ENCODE results near the gene SCGB1C1. TPM values are rescaled to one million over a fixed set of nuclear protein-coding genes. Genes with fewer than 3 reads are reported as not detected.
A peak's percentile ranks its signal among the peaks of the same experiment; 100 is the strongest.

The SCGB1C1 gene
- total RNA-seq, 2 donors from 2014 or later, result not detected

- Histone ChIP-seq H3K9me3 (ENCODE audit: control insufficient read depth, low read length) (no peaks in the 10 kb centered on the region), H3K9ac (ENCODE audit: extremely low read depth, low read length, poor library complexity, severe bottlenecking) (peak overlapping the region; percentile 21), H3K4me3 (ENCODE audit: low read length) (no peak overlapping the region), H3K27me3 (ENCODE audit: control insufficient read depth, insufficient read depth, low read length, poor library complexity, severe bottlenecking) (no peaks in the 10 kb centered on the region), H3K27ac (ENCODE audit: low read depth, low read length) (no peak overlapping the region), H3K36me3 (ENCODE audit: control insufficient read depth, insufficient read depth, low read length) (peaks cover 27% of the 10 kb centered on the region), H3K4me1 (ENCODE audit: control insufficient read depth, insufficient read depth, low read length) (peaks cover 28% of the 10 kb centered on the region)
- no peak overlapping the region for H3K4me3 Mint-ChIP-seq
- TF ChIP-seq CTCF (conservative IDR thresholded peaks at IDR 0.05), result no peak
- H3K9me3 Mint-ChIP-seq, result no peaks in the 10 kb centered on the region
- peak; percentile 22 for DNase-seq
- peak overlapping the region; percentile 27 for H3K27ac Mint-ChIP-seq
- 96 to 98% methylated on average over 6 to 8 of the region's 8 CpGs for WGBS, 2 experiments (ENCODE audit: insufficient coverage in 1 of 2, insufficient read length in 1 of 2)
- H3K36me3 Mint-ChIP-seq (ENCODE audit: low read depth), result peaks cover 28% of the 10 kb centered on the region
- peaks cover 24% of the 10 kb centered on the region for H3K4me1 Mint-ChIP-seq
- H3K27me3 Mint-ChIP-seq (ENCODE audit: insufficient read depth), result peaks cover 2% of the 10 kb centered on the region
Observed at GRCh38 chr11:202490-202889, 9.6 kb downstream of the SCGB1C1 start.

- H3K4me3 Mint-ChIP-seq, result peak overlapping the region; percentile 15
Observed at GRCh38 chr11:203056-203944, 10.4 kb downstream of the SCGB1C1 start.

GRCh38 chr11:203945-204586 lies 11.2 kb downstream of the SCGB1C1 start:
- Mint-ChIP-seq H3K27me3 (ENCODE audit: insufficient read depth) (no peaks in the 10 kb centered on the region), H3K4me1 (peaks cover 25% of the 10 kb centered on the region), H3K27ac (peak overlapping the region; percentile 28), H3K4me3 (no peak overlapping the region), H3K9me3 (no peaks in the 10 kb centered on the region), H3K36me3 (ENCODE audit: low read depth) (peaks cover 28% of the 10 kb centered on the region)
- no peak overlapping the region for H3K9ac ChIP-seq (ENCODE audit: extremely low read depth, low read length, poor library complexity, severe bottlenecking)
- no peak overlapping the region for H3K27ac ChIP-seq (ENCODE audit: low read depth, low read length)
- no peaks in the 10 kb centered on the region for H3K9me3 ChIP-seq (ENCODE audit: control insufficient read depth, low read length)
- peaks cover 28% of the 10 kb centered on the region for H3K4me1 ChIP-seq (ENCODE audit: control insufficient read depth, insufficient read depth, low read length)
- no peak for TF ChIP-seq CTCF (conservative IDR thresholded peaks at IDR 0.05)
- H3K4me3 ChIP-seq (ENCODE audit: low read length), result no peak overlapping the region
- DNase-seq, result peak; percentile 12
- WGBS, 2 experiments (ENCODE audit: insufficient coverage in 1 of 2, insufficient read length in 1 of 2), result 96 to 98% methylated on average over 4 of the region's 4 CpGs
- peaks cover 27% of the 10 kb centered on the region for H3K36me3 ChIP-seq (ENCODE audit: control insufficient read depth, insufficient read depth, low read length)
- H3K27me3 ChIP-seq (ENCODE audit: control insufficient read depth, insufficient read depth, low read length, poor library complexity, severe bottlenecking), result no peaks in the 10 kb centered on the region

More at GRCh38 chr11:203056-203944, 10.4 kb downstream of the SCGB1C1 start:
- peak; percentile 52 for DNase-seq
- H3K36me3 Mint-ChIP-seq (ENCODE audit: low read depth), result peaks cover 28% of the 10 kb centered on the region
- WGBS, 2 experiments (ENCODE audit: insufficient coverage in 1 of 2, insufficient read length in 1 of 2), result 83 to 90% methylated on average over 4 to 7 of the region's 7 CpGs
- H3K9me3 ChIP-seq (ENCODE audit: control insufficient read depth, low read length), result no peaks in the 10 kb centered on the region
- no peaks in the 10 kb centered on the region for H3K9me3 Mint-ChIP-seq
- H3K27me3 ChIP-seq (ENCODE audit: control insufficient read depth, insufficient read depth, low read length, poor library complexity, severe bottlenecking), result no peaks in the 10 kb centered on the region
- no peaks in the 10 kb centered on the region for H3K27me3 Mint-ChIP-seq (ENCODE audit: insufficient read depth)
- peaks cover 27% of the 10 kb centered on the region for H3K36me3 ChIP-seq (ENCODE audit: control insufficient read depth, insufficient read depth, low read length)
- no peak for TF ChIP-seq CTCF (conservative IDR thresholded peaks at IDR 0.05)
- peak overlapping the region; percentile 21 for H3K9ac ChIP-seq (ENCODE audit: extremely low read depth, low read length, poor library complexity, severe bottlenecking)
- H3K4me1 Mint-ChIP-seq, result peaks cover 24% of the 10 kb centered on the region
- H3K4me3 ChIP-seq (ENCODE audit: low read length), result no peak overlapping the region
- H3K27ac Mint-ChIP-seq, result peak overlapping the region; percentile 86
- H3K4me1 ChIP-seq (ENCODE audit: control insufficient read depth, insufficient read depth, low read length), result peaks cover 28% of the 10 kb centered on the region
- no peak overlapping the region for H3K27ac ChIP-seq (ENCODE audit: low read depth, low read length)
